Measurements from ENCODE around the gene CLDN10.
"Not testable (repeated sequence)": the region's sequence is repeated elsewhere in the genome, so short reads cannot be mapped to it uniquely, and the experiment has no call there.

CLDN10 gene, protein sequence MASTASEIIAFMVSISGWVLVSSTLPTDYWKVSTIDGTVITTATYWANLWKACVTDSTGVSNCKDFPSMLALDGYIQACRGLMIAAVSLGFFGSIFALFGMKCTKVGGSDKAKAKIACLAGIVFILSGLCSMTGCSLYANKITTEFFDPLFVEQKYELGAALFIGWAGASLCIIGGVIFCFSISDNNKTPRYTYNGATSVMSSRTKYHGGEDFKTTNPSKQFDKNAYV

DNA sequence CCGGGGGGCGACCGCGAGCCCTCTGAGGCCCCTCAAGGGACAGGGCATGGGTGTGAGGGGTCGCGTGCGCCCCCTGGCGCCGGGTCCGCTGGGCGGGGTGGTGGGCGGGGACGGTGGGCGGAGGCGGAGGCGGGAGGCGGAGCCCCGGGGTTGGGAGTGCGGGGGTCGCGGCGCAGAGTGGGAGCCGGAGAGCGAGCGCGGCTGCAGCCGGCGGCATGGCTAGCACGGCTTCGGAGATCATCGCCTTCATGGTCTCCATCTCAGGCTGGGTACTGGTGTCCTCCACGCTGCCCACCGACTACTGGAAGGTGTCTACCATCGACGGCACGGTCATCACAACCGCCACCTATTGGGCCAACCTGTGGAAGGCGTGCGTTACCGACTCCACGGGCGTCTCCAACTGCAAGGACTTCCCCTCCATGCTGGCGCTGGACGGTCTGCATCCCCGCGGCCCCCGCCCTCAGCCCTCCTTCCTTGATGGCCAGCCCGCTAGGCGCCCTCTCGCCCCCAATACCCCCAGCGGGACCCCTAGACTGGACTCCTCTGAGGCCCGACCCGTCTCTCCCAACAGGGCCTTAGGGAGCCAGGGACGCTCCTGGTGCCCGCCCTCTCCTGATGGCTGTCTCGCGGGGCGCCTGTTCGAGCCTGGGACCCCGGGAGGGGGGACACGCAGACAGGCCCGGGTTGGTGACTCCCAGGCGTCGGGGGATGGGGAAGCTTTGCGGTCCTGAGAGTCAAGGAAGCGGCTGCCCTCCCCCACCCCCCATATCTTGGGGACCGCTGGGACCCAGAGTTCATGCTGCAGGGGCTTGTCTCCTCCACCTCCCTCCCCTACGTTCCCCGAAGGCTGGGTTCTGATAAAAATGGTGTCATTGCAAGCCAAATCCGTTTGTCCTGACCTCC is at the start of gene CLDN10:
Gene CLDN10, plus strand, starts transcription at position 182 of the 903 bp plus-strand sequence. Its CDS starts 34 bp downstream, at position 216.
- DNase-seq (ENCODE audit: low read depth in 2 of 2) = no peak

DNA sequence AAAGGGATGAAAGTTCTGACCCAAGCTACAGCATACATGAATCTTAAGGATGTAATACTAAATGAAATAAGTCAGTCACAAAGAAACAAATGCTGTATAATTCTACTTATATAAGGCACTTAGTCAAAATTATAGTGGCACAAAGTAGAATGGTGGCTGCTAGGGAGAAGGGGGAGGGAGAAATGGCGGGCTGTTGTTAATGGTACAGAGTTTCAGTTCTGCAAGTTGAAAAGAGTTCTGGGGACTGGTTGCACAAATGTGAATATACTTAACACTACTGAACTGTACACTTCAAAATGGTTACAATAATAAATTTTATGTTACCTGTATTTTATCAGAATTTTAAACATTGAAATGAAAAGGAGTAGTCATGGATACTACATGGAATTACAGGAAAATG is 48.9 kb upstream of the CLDN10 start:
- DNase-seq (ENCODE audit: low read depth in 2 of 2) = no peak

- DNase-seq (ENCODE audit: low read depth in 2 of 2) = no peak
Observed at GRCh38 chr13:95505265-95505664, 47.3 kb upstream of the CLDN10 start.

DNA sequence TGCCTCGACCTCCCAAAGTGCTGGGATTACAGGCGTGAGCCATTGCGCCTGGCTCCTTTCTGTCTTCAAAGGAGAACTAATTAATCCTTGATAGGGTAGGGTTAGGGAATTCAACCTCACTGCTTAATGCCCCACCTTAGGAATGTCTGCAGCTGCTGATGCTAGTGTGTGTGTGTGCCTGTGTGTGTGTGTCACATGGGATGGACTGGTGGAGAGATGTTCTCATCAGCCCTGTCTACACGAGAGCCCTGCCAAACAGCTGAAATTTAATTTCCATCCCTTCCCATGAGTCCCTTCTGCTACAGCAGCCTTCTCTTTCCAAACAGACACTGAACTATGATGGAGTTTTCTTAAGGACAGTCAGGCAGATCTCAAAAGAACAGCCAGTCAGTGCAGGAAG is 46.5 kb upstream of the CLDN10 start:
- DNase-seq (ENCODE audit: low read depth in 2 of 2) = no peak

GRCh38 chr13:95507991-95508390 is 44.5 kb upstream of the CLDN10 start:
- DNase-seq (ENCODE audit: low read depth in 2 of 2) = no peak

- DNase-seq (ENCODE audit: low read depth in 2 of 2) = no peak
Observed at GRCh38 chr13:95508996-95509395, 43.5 kb upstream of the CLDN10 start.

- DNase-seq (ENCODE audit: low read depth in 2 of 2) = no peak
Observed at GRCh38 chr13:95509521-95510310, 42.8 kb upstream of the CLDN10 start.

GRCh38 chr13:95510950-95511349 is 41.6 kb upstream of the CLDN10 start:
- no peak for DNase-seq (ENCODE audit: low read depth in 2 of 2)

DNA sequence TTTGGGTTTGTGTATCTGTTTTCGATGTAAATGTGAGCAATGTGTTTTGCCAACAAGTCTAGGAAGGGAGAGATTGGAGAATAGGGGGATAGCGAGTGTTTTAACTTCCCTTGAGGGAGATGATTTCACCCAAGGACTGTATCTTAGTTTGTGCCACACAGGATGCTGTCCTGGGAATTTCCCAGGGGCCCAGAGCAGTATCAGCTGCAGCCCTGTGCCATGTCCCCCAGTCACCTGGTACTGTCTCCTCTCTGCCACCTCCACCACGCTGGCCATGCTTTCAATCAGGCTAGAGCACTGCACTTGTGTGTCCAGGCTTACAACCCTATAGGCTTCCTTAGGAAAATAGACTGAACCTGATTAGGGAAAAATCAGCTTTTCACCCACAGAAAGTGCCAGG is 40.1 kb upstream of the CLDN10 start:
- DNase-seq (ENCODE audit: low read depth in 2 of 2) = no peak

DNA sequence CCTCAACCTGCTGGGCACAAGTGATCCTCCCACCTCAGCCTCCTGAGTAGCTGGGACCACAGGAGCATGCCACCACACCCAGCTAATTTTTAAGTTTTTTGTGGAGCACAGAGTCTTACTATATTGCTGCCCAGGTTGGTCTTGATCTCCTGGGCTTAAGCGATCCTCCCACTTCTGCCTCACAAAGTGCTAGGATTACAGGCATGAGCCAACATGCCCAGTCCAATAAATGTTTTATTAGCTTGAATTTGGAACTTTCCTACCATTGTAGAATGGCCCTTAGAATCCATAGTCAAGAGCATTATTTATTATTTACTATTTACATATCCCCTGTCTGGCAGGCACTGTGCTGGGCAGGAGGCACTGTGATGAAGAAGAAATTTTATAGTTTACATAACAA is 39.6 kb upstream of the CLDN10 start:
- DNase-seq (ENCODE audit: low read depth in 2 of 2) = no peak

- not testable (repeated sequence) for DNase-seq (ENCODE audit: low read depth in 2 of 2)
Observed at GRCh38 chr13:95515606-95516005, 36.9 kb upstream of the CLDN10 start.

DNA sequence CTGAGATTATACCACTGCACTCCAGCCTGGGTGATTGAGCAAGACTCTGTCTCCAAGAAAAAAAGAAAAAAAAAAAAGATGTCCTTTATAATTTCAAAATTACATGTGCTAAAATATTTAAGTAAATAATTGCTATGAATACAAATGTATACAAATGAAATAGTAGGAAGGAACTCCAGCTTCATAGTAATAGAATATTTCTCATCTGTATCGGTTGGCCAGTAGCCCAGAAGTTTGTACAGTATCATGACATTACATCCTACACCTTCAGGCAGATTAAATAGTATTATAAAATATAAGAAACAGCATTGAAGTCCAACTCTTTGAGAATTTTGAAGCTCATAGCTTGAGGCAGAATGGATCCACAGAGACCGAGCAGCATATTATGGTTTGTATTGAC is 36.5 kb upstream of the CLDN10 start:
- no peak for DNase-seq (ENCODE audit: low read depth in 2 of 2)

DNA sequence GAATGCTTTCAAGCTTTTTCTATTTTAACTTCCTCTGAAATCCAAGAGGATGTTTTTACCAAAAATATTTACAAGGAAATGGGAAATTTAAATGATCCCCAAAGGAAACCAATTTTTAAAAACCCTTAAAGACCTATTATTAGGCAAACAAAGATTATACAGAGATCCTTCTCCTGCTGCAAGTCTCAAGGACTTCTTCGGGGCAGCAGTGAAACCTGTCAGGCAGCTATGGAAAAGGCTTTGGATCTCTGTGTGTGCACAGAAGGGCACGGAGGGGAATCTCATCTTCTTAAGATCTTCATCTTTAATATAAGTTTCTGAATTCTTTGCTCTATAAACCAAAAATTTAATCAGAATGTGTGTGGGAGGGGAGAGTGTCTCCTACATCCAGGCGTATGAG is 36.0 kb upstream of the CLDN10 start:
- no peak for DNase-seq (ENCODE audit: low read depth in 2 of 2)

DNA sequence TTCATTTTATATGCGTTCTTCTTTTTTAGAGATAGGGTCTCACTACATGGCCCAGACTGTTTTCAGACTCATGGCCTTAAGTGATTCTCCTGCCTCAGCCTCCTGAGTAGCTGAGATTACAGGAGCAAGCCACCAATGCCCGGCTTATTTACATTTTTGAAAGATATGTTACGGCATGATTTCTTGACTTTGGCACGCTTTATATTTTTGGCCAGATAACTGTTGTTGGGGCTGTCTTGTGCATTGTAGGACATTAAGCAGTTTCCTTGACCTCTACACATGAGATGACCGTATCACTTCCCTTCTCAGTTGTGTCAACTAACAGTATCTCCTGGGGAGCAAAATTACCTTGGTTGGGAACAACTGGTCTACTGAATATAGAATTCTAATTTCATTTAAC is 28.9 kb upstream of the CLDN10 start:
- DNase-seq (ENCODE audit: low read depth in 2 of 2) = no peak

DNA sequence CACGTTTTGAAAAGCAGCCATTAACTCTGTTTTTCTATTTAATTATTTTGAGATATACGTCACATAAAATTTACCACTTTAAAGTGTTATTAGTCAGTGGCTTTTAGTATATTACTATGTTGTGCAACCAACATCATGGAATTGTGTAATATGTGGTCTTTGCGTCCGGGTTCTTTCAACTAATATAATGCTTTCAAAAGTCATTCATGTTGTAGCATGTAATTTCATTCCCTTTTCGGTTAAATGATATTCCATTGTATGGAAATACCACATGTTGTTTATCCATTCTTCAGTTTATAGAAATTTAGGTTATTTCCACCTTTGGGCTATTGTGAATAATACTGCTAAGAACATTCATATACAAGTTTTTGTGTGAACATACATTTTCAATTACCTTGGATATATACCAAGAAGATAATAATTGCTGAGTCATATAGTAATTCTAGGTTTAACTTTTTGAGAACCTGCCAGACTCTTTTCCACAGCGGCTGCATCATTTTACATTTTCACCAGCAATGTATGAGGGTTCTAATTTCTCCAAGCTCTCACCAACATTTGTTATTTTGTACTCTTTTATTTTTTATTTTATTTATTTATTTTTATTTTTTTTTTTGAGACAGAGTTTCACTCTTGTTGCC is 28.1 kb upstream of the CLDN10 start:
- DNase-seq (ENCODE audit: low read depth in 2 of 2) = no peak

DNA sequence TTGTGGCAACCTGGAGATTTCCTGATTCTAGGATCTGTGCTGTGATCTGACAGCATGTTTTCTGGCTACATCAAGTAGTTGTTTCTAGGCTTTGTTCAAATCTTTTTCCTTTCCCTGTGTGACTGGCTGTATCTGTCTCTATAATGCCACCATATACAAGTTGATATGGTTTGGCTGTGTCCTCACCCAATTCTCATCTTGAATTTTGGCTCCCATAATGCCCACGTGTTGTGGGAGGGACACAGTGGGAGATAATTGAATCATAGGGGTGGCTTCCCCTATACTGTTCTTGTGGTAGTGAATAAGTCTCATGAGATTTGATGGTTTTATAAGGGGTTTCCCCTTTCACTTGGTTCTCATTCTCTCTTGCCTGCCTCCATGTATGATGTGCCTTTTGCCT is 24.6 kb upstream of the CLDN10 start:
- DNase-seq (ENCODE audit: low read depth in 2 of 2) = no peak

- DNase-seq (ENCODE audit: low read depth in 2 of 2) = no peak
Observed at GRCh38 chr13:95530178-95530577, 22.3 kb upstream of the CLDN10 start.

DNA sequence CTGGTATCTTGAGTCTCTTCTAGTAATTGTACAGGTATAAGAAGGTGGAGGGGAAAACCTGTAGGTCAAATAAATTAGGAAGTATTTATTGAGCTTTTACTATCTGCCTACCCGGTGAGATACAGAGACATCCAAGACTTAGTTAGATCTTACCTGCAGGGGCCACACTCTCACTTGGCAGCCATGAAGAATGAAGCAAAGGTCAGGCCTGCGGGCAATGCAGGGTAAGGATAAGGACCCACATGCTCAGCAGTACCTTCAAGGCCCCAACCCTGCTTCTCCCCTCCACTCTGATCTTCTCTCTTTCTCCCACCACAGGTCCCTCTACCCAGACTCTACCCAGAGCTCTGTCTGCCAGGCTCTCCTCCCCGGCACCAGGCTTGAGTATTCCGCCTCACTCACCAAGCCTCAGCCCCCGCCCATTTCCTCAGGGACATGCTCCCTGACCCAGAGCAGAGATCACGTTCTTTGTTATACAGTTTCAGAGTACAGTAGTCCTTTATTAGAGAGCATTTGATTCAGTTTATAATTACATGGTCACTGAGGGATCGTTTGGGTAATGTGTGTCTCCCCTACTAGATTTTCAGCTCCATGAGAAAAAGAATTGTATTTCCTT is 18.9 kb upstream of the CLDN10 start:
- DNase-seq (ENCODE audit: low read depth in 2 of 2) = no peak

DNA sequence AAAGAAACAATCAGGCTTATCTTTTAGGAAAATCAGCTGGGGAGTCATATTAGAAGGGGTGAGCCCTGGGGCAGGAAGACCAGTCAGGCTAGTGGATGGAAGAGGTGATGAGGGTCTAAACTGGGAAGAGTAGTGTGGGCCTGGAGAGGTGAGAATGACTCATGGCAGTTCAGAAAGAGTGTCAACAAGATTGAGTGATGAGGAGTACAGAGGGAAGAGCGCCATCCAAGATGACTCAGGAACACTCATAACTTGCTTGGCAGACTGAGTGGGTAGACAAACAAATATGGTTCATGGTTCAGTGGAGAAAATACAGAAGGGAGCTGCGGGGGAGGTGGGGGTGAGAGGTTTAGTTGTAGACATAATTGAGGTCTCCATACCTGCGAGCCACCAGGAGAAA is 17.3 kb upstream of the CLDN10 start:
- no peak for DNase-seq (ENCODE audit: low read depth in 2 of 2)

DNA sequence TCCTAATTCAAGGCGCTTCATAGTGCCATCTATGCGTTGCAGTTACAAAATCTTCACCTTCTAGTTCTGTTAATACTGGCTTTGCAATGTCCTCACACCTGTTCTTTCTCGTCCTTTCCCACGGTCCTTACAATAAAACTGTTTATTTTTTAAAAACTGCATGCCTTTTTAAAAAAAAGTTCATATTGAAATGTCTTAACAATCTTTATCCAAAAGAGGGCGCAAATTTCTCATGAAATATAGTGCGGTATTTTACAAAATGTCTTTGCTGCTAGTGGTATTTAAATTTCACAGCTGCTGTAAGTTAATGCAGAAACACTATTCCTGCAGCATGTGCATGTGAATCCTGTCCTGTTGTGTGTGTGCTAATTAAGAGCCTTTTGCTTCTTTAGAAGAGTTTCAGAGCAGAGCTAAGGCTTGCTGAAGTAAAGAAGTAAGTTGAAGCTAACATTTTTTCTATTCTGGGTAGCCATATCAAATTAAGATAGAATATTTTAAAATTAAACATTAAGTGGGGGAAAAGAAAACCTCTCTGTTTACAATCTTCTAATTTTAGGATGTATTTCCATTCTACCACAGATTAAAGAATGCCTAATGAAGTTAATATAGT is 15.8 kb upstream of the CLDN10 start:
- no peak for DNase-seq (ENCODE audit: low read depth in 2 of 2)

DNA sequence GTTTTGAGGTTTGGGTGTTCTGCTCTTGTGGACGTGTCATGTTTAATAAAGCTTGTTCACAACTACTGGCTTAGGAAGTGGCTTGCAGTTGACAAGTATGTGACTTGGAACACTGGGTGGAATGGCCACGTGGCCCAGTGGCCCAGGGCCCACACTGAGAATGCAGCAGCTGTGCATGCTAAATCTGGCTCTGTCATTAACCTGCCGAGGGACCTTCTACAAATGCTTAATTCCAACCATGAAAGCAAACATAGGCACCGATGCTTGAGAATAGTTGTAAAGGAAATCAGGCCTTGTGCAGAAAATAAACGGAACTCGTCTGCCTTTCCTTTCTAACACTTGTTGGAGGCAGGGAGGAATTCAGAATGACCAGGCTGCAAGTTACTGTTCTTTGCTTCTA is 11.6 kb upstream of the CLDN10 start:
- DNase-seq (ENCODE audit: low read depth in 2 of 2) = no peak
